Tibial nerve (tissue), 4 donors: ENCODE results near the gene GPR75. TPM values are rescaled to one million over a fixed set of nuclear protein-coding genes. Genes with fewer than 3 reads are reported as not detected.

Experiments used
- DNase-seq, 2 donors: peaks; one replicate each; pipeline ENCODE4 v3.0.0-alpha.2; 2019; ENCODE audit warnings: low spot score in 2 of 2
- H3K27ac ChIP-seq, 4 donors: fragments of 200-600 bp; sonication (generic) in 3 of 4; one replicate each; pipeline ENCODE4 v1.5.1; 2017 to 2019; ENCODE audit warnings: mild to moderate bottlenecking in 1 of 4
- H3K27me3 ChIP-seq, 2 donors: fragments of 200-600 bp; sonication (generic) in 1 of 2; one replicate each; pipeline versions ENCODE4 v1.5.1 to v1.6.0; 2017 to 2019
- H3K36me3 ChIP-seq, 3 donors: fragments of 200-600 bp; sonication (generic); one replicate each; pipeline ENCODE4 v1.5.1; 2018 to 2019
- H3K4me1 ChIP-seq, 4 donors: fragments of 200-600 bp; sonication (generic) in 3 of 4; one replicate each; pipeline ENCODE4 v1.5.1; 2017 to 2019
- H3K4me3 ChIP-seq, 4 donors: fragments of 200-600 bp; sonication (generic) in 3 of 4; one replicate each; pipeline ENCODE4 v1.5.1; 2017 to 2019; ENCODE audit warnings: mild to moderate bottlenecking in 1 of 4, moderate library complexity in 1 of 4
- H3K9me3 ChIP-seq, 4 donors: fragments of 200-600 bp; sonication (generic) in 3 of 4; one replicate each; pipeline ENCODE4 v1.5.1; 2017 to 2019
- EP300 ChIP-seq, 2 donors: sonication (generic); formaldehyde crosslinking; IDR thresholded peaks; one replicate each; pipeline ENCODE4 v1.6.1; 2017; ENCODE audit warnings: antibody characterized with exemption in 2 of 2, mild to moderate bottlenecking in 1 of 2
- POLR2A ChIP-seq, 2 donors: fragments of 450-650 bp; IDR thresholded peaks; one replicate each; pipeline ENCODE4 v1.6.1; 2017; ENCODE audit warnings: antibody characterized with exemption in 2 of 2, mild to moderate bottlenecking in 2 of 2, moderate library complexity in 2 of 2
- WGBS, 2 donors: methylation state at CpG; one replicate each; pipeline ENCODE4 v1.1.5; 2018; 5-methylcytosine and 5-hydroxymethylcytosine counted together
- total RNA-seq, 4 donors: library from RNA; depleted of rRNA; stranded (reverse); fragments of >200 nt; gene quantifications; one replicate each; pipeline ENCODE4 v1.1.0, GENCODE V29; 2016
- TF ChIP-seq, protein P1 (sequence below), 5 experiments: fragments of 200-600 bp in 3 of 5; fragments of 450-650 bp in 2 of 5; sonication (generic) in 3 of 5; IDR thresholded peaks; one replicate each; pipeline ENCODE4 v1.5.1; 2016 to 2019; ENCODE audit warnings: antibody characterized with exemption in 5 of 5, mild to moderate bottlenecking in 3 of 5, moderate library complexity in 2 of 5

The GPR75 gene
- total RNA-seq, 4 donors from 2014 or later, result 0.98 to 2.2 (median 2.0) TPM

DNA sequence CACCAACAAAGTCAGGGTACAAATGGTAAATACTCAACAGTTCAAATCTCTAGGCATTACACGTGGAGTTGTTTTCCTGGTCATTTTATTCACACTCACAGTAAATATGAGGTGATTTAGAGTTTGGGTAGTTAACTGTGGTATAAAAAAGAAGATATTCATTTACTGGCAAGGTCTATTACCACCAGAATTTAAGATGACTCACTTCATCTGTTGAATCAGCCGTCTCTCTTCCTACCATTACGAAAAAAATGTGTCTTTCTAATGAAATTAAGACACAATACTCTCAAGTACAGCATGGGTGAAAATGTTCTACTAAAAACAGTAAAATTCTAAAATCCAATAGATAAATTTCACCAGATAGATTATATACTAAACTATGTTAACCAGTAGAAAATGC, 21.0 kb upstream of the GPR75 start:
- no peak overlapping the region for H3K4me3 ChIP-seq
- TF ChIP-seq, protein P1, sequence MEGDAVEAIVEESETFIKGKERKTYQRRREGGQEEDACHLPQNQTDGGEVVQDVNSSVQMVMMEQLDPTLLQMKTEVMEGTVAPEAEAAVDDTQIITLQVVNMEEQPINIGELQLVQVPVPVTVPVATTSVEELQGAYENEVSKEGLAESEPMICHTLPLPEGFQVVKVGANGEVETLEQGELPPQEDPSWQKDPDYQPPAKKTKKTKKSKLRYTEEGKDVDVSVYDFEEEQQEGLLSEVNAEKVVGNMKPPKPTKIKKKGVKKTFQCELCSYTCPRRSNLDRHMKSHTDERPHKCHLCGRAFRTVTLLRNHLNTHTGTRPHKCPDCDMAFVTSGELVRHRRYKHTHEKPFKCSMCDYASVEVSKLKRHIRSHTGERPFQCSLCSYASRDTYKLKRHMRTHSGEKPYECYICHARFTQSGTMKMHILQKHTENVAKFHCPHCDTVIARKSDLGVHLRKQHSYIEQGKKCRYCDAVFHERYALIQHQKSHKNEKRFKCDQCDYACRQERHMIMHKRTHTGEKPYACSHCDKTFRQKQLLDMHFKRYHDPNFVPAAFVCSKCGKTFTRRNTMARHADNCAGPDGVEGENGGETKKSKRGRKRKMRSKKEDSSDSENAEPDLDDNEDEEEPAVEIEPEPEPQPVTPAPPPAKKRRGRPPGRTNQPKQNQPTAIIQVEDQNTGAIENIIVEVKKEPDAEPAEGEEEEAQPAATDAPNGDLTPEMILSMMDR (IDR thresholded peaks at IDR 0.05), result no peak
- TF ChIP-seq POLR2A (IDR thresholded peaks at IDR 0.05) (no peak), EP300 (IDR thresholded peaks at IDR 0.05) (no peak)
- H3K4me1 ChIP-seq, result no peaks in the 10 kb centered on the region
- no peaks in the 10 kb centered on the region for H3K9me3 ChIP-seq
- H3K36me3 ChIP-seq, result peaks cover 0 to 59% (median 7%) of the 10 kb centered on the region in 3 donors
- no peaks in the 10 kb centered on the region for H3K27me3 ChIP-seq
- no peak overlapping the region for H3K27ac ChIP-seq
- DNase-seq, result no peak
- WGBS, 2 donors, result 89 to 94% methylated on average over 3 of the region's 3 CpGs

DNA sequence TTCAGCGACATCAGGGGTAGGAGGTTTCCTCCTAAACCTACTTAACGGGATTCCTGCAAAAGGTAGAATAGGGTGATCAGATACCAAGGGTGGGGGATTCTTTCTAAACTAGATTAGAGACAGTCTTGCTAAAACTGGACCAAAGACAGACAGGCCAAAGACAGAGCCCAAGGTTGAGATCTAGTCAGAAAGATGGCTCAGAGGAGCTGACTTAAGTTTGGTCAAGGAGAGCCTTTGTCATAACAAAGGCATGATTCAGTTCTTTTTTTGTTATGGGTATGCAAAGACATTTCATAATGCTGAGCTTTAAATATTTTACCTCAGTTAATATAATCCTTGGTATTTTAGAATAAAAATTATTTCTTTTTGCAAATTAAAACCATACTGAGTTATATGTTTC, 17.8 kb upstream of the GPR75 start:
- H3K27ac ChIP-seq, result no peak overlapping the region
- no peak for DNase-seq
- no peaks in the 10 kb centered on the region for H3K27me3 ChIP-seq
- no peaks in the 10 kb centered on the region for H3K9me3 ChIP-seq
- H3K4me3 ChIP-seq, result no peak overlapping the region
- no peaks in the 10 kb centered on the region for H3K4me1 ChIP-seq
- 95 to 97% methylated on average over 2 of the region's 2 CpGs for WGBS, 2 donors
- H3K36me3 ChIP-seq, result peaks cover 0 to 47% (median 12%) of the 10 kb centered on the region in 3 donors
- TF ChIP-seq, protein P1 (IDR thresholded peaks at IDR 0.05), result no peak
- no peak for TF ChIP-seq POLR2A (IDR thresholded peaks at IDR 0.05)
- TF ChIP-seq EP300 (IDR thresholded peaks at IDR 0.05), result no peak

DNA sequence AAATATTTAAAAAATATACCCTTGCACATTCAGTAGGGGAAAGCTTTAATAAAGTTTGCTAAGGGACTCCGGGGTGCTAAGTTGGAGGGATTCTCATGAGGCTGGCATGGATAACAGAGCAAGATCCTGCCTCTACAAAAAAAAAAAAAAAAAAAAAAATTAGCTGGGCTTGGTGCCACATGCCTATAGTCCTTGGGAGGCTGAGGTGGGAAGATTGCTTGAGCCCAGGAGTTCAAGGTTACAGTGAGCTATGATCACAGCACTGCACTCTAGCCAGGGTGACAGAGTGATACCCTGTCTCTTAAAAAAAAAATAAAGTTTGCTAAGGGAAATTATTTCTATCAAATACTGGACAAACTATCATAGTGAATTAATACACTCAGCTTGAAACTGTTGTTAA, 17.3 kb upstream of the GPR75 start:
- H3K27me3 ChIP-seq, result no peaks in the 10 kb centered on the region
- 0 to 55% methylated on average over 1 of the region's 1 CpG for WGBS, 2 donors
- DNase-seq, result no peak
- H3K36me3 ChIP-seq, result peaks cover 0 to 43% (median 7%) of the 10 kb centered on the region in 3 donors
- H3K4me1 ChIP-seq, result no peaks in the 10 kb centered on the region
- H3K9me3 ChIP-seq, result no peaks in the 10 kb centered on the region
- H3K4me3 ChIP-seq, result no peak overlapping the region
- H3K27ac ChIP-seq, result no peak overlapping the region
- TF ChIP-seq POLR2A (IDR thresholded peaks at IDR 0.05) (no peak), EP300 (IDR thresholded peaks at IDR 0.05) (no peak)
- TF ChIP-seq, protein P1 (IDR thresholded peaks at IDR 0.05), result no peak

DNA sequence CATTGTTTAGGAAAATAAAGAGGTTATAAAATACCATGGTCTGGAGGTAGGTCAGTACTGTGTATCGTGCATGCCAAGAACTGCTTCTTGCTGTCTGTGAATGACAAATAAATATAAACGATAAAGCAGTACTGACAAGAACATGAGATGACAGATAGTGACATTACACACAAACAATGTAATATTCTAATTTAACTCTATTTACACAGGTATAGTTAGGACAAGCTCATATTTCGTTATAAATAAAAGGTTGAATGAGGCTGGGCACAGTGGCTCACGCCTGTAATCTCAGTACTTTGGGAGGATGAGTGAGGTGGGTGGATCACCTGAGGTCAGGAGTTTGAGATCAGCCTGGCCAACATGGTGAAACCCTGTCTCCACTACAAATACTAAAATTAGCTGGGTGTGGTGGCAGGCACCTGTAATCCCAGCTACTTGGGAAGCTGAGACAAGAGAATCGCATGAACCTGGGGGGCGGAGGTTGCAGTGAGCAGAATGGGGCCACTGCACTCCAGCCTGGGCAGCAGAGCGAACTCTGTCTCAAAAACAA, 14.7 kb upstream of the GPR75 start:
- Histone ChIP-seq H3K27me3 (no peaks in the 10 kb centered on the region), H3K4me1 (no peaks in the 10 kb centered on the region), H3K36me3 (peaks cover 0 to 49% (median 7%) of the 10 kb centered on the region in 3 donors), H3K9me3 (no peaks in the 10 kb centered on the region), H3K27ac (no peak overlapping the region), H3K4me3 (no peak overlapping the region)
- 94 to 98% methylated on average over 7 of the region's 7 CpGs for WGBS, 2 donors
- TF ChIP-seq POLR2A (IDR thresholded peaks at IDR 0.05) (no peak), EP300 (IDR thresholded peaks at IDR 0.05) (no peak)
- TF ChIP-seq, protein P1 (IDR thresholded peaks at IDR 0.05), result no peak
- DNase-seq, result no peak

DNA sequence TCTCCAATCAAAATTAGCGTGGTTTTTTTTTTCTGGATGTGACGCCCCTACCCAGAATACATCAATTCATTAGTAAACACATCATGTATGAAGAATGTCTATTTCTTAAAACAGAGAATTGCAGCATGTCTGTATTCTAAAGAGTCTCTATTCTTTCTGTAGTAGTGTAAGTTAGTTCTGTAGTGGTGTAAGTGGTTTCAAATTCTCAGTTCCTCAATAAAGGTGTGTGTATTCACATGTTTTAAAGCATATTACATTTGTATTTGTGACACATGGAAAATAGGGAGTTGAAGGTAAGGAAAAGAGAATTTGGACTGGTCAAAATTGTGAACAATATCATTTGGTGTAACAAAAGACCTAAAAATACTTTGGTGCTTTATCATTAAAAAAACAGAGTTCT, 8.0 kb upstream of the GPR75 start:
- Histone ChIP-seq H3K9me3 (no peaks in the 10 kb centered on the region), H3K4me3 (no peak overlapping the region), H3K27ac (no peak overlapping the region), H3K36me3 (peaks cover 0 to 78% (median 4%) of the 10 kb centered on the region in 3 donors), H3K4me1 (no peaks in the 10 kb centered on the region), H3K27me3 (no peaks in the 10 kb centered on the region)
- no peak for DNase-seq
- TF ChIP-seq, protein P1 (IDR thresholded peaks at IDR 0.05), result no peak
- TF ChIP-seq EP300 (IDR thresholded peaks at IDR 0.05) (no peak), POLR2A (IDR thresholded peaks at IDR 0.05) (no peak)
- WGBS, 2 donors, result 85 to 95% methylated on average over 2 of the region's 2 CpGs
